HepG2 (cell line): Measurements from ENCODE around the gene IDUA. TPM values are rescaled to one million over a fixed set of nuclear protein-coding genes. Genes with fewer than 3 reads are reported as not detected.

Experiments used
- CEBPB ChIP-seq: IDR thresholded peaks from 2 replicates; pipeline ENCODE4 v1.6.1; 2011; ENCODE audit warnings: low read depth, low read length, improper control_type of control experiment, borderline replicate concordance
- MEIS2 ChIP-seq: sonication (generic); formaldehyde crosslinking; IDR thresholded peaks from 2 replicates; pipeline ENCODE4 v1.9.0; 2021; ENCODE audit warnings: mild to moderate bottlenecking, missing genetic modification reagents
- MYPOP ChIP-seq: sonication (generic); formaldehyde crosslinking; IDR thresholded peaks from 2 replicates; pipeline ENCODE4 v1.8.1; 2023; ENCODE audit warnings: mild to moderate bottlenecking, moderate library complexity, missing genetic modification reagents
- NFATC3 ChIP-seq: sonication (generic); formaldehyde crosslinking; IDR thresholded peaks from 2 replicates; pipeline ENCODE4 v1.5.1; 2020; ENCODE audit warnings: mild to moderate bottlenecking, missing genetic modification reagents
- USF2 ChIP-seq, 2 experiments: sonication (generic) in 1 of 2; formaldehyde crosslinking in 1 of 2; IDR thresholded peaks; 2 replicates each; pipeline versions ENCODE4 v1.5.1 to v1.6.1; 2011 to 2020; ENCODE audit warnings: borderline replicate concordance in 1 of 2, low read depth in 1 of 2, low read length in 1 of 2, mild to moderate bottlenecking in 1 of 2, missing genetic modification reagents in 1 of 2, moderate library complexity in 1 of 2
- ZFX ChIP-seq: sonication (generic); formaldehyde crosslinking; IDR thresholded peaks from 2 replicates; pipeline ENCODE4 v1.4.0; 2020; ENCODE audit warnings: mild to moderate bottlenecking, low read depth, missing genetic modification reagents, moderate library complexity
- ZNF430 ChIP-seq: sonication (generic); formaldehyde crosslinking; IDR thresholded peaks from 2 replicates; pipeline ENCODE4 v1.9.0; 2021; ENCODE audit warnings: mild to moderate bottlenecking, missing genetic modification reagents
- ZNF543 ChIP-seq: sonication (generic); formaldehyde crosslinking; IDR thresholded peaks from 2 replicates; pipeline ENCODE4 v1.4.0; 2020; ENCODE audit warnings: mild to moderate bottlenecking, missing genetic modification reagents
- ZNF550 ChIP-seq: sonication (generic); formaldehyde crosslinking; IDR thresholded peaks from 2 replicates; pipeline ENCODE4 v1.4.0; 2020; ENCODE audit warnings: mild to moderate bottlenecking, missing genetic modification reagents, borderline replicate concordance
- ZNF883 ChIP-seq: sonication (generic); formaldehyde crosslinking; IDR thresholded peaks from 2 replicates; pipeline ENCODE4 v1.5.1; 2020; ENCODE audit warnings: mild to moderate bottlenecking, missing genetic modification reagents; ENCODE audit errors: not compliant biosample characterization
- polyA plus RNA-seq, 8 experiments: library from polyadenylated mRNA; depleted of rRNA in 3 of 8; stranded (reverse) in 7 of 8; unstranded in 1 of 8; fragments of >200 nt; fragmentation: Illumina TruSeq in 4 of 8; extraction: Trizol in 4 of 8; gene quantifications; 2 replicates each; pipeline versions ENCODE4 v1.2.1 to v1.2.3, GENCODE V29; 2011 to 2016; ENCODE audit warnings: low read depth in 4 of 8, missing spikeins in 1 of 8, mixed read lengths in 1 of 8; ENCODE audit not compliant: insufficient read depth in 1 of 8
- total RNA-seq, 5 experiments: library from RNA; depleted of rRNA; stranded (reverse); fragments of >200 nt; fragmentation: Illumina TruSeq; extraction: Trizol; gene quantifications; 2 replicates each; pipeline ENCODE4 v1.2.3, GENCODE V29; 2016; ENCODE audit warnings: low read depth in 1 of 5
- TF ChIP-seq, protein P1 (sequence below): sonication (generic); formaldehyde crosslinking; IDR thresholded peaks from 2 replicates; pipeline ENCODE4 v1.4.0; 2020; ENCODE audit warnings: missing genetic modification reagents
- TF ChIP-seq, protein P2 (sequence below): sonication (generic); formaldehyde crosslinking; IDR thresholded peaks from 2 replicates; pipeline ENCODE4 v1.4.0; 2020; ENCODE audit warnings: missing genetic modification reagents, borderline replicate concordance
- TF ChIP-seq, protein P3 (sequence below): sonication (generic); formaldehyde crosslinking; IDR thresholded peaks from 2 replicates; pipeline ENCODE4 v1.4.0; 2020; ENCODE audit warnings: missing genetic modification reagents

Gene IDUA
- total and polyA plus RNA-seq, 2 of the 13 experiments (the other 11 are each of a cell fraction or from before 2014, with no cell fraction given): 0.77 to 1.0 TPM

GRCh38 chr4:1010395-1011021, 23.7 kb downstream of the IDUA start (continued):
- no peak for TF ChIP-seq ZNF883 (CRISPR knock-in tag)
- TF ChIP-seq, protein P1, sequence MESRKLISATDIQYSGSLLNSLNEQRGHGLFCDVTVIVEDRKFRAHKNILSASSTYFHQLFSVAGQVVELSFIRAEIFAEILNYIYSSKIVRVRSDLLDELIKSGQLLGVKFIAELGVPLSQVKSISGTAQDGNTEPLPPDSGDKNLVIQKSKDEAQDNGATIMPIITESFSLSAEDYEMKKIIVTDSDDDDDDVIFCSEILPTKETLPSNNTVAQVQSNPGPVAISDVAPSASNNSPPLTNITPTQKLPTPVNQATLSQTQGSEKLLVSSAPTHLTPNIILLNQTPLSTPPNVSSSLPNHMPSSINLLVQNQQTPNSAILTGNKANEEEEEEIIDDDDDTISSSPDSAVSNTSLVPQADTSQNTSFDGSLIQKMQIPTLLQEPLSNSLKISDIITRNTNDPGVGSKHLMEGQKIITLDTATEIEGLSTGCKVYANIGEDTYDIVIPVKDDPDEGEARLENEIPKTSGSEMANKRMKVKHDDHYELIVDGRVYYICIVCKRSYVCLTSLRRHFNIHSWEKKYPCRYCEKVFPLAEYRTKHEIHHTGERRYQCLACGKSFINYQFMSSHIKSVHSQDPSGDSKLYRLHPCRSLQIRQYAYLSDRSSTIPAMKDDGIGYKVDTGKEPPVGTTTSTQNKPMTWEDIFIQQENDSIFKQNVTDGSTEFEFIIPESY: no peak
- no peak for TF ChIP-seq ZNF543 (CRISPR knock-in tag)
- TF ChIP-seq MEIS2 (CRISPR knock-in tag): 0 out of 2 replicates have a peak, but pooled peaks have one; percentile 21
- TF ChIP-seq ZNF550 (CRISPR knock-in tag): no peak
- 0 out of 2 replicates have a peak, but pooled peaks have one; percentile 59 for TF ChIP-seq MYPOP (CRISPR knock-in tag)
- peak; percentile 71 for TF ChIP-seq ZFX (CRISPR knock-in tag)
- TF ChIP-seq NFATC3 (CRISPR knock-in tag): no peak
- no peak for TF ChIP-seq USF2 (IDR thresholded peaks at IDR 0.05; ENCODE audit: low read depth, low read length)
- no peak for TF ChIP-seq USF2 (CRISPR knock-in tag; IDR thresholded peaks at IDR 0.05; ENCODE audit: borderline replicate concordance)
- TF ChIP-seq ZNF430: 0 out of 2 replicates have a peak, but pooled peaks have one; percentile 40
- TF ChIP-seq, protein P2, sequence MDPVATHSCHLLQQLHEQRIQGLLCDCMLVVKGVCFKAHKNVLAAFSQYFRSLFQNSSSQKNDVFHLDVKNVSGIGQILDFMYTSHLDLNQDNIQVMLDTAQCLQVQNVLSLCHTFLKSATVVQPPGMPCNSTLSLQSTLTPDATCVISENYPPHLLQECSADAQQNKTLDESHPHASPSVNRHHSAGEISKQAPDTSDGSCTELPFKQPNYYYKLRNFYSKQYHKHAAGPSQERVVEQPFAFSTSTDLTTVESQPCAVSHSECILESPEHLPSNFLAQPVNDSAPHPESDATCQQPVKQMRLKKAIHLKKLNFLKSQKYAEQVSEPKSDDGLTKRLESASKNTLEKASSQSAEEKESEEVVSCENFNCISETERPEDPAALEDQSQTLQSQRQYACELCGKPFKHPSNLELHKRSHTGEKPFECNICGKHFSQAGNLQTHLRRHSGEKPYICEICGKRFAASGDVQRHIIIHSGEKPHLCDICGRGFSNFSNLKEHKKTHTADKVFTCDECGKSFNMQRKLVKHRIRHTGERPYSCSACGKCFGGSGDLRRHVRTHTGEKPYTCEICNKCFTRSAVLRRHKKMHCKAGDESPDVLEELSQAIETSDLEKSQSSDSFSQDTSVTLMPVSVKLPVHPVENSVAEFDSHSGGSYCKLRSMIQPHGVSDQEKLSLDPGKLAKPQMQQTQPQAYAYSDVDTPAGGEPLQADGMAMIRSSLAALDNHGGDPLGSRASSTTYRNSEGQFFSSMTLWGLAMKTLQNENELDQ (CRISPR knock-in tag): no peak
- TF ChIP-seq, protein P3, sequence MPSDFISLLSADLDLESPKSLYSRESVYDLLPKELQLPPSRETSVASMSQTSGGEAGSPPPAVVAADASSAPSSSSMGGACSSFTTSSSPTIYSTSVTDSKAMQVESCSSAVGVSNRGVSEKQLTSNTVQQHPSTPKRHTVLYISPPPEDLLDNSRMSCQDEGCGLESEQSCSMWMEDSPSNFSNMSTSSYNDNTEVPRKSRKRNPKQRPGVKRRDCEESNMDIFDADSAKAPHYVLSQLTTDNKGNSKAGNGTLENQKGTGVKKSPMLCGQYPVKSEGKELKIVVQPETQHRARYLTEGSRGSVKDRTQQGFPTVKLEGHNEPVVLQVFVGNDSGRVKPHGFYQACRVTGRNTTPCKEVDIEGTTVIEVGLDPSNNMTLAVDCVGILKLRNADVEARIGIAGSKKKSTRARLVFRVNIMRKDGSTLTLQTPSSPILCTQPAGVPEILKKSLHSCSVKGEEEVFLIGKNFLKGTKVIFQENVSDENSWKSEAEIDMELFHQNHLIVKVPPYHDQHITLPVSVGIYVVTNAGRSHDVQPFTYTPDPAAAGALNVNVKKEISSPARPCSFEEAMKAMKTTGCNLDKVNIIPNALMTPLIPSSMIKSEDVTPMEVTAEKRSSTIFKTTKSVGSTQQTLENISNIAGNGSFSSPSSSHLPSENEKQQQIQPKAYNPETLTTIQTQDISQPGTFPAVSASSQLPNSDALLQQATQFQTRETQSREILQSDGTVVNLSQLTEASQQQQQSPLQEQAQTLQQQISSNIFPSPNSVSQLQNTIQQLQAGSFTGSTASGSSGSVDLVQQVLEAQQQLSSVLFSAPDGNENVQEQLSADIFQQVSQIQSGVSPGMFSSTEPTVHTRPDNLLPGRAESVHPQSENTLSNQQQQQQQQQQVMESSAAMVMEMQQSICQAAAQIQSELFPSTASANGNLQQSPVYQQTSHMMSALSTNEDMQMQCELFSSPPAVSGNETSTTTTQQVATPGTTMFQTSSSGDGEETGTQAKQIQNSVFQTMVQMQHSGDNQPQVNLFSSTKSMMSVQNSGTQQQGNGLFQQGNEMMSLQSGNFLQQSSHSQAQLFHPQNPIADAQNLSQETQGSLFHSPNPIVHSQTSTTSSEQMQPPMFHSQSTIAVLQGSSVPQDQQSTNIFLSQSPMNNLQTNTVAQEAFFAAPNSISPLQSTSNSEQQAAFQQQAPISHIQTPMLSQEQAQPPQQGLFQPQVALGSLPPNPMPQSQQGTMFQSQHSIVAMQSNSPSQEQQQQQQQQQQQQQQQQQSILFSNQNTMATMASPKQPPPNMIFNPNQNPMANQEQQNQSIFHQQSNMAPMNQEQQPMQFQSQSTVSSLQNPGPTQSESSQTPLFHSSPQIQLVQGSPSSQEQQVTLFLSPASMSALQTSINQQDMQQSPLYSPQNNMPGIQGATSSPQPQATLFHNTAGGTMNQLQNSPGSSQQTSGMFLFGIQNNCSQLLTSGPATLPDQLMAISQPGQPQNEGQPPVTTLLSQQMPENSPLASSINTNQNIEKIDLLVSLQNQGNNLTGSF (CRISPR knock-in tag): no peak
- TF ChIP-seq CEBPB: peak; percentile 48; the same call in 1 of the 2 replicates
